T-helper 2 cell treated with Interferon-gamma antibody and Interleukin-4, amounts not matched to agents 100 ng/mL and 5 ng/mL, for 36 hours (primary cell): Measurements from ENCODE around the gene TUBGCP5. TPM values are rescaled to one million over a fixed set of nuclear protein-coding genes. Genes with fewer than 3 reads are reported as not detected.

Source experiments
- intact Hi-C: fragments of 100-400 bp; cut with micrococcal nuclease; formaldehyde crosslinking; loops from one replicate; pipeline ENCODE4 v1.15.1; 2023
- total RNA-seq: library from RNA; stranded (reverse); gene quantifications from 2 replicates; pipeline ENCODE4 v1.2.3, GENCODE V29; 2022

TUBGCP5 gene
- total RNA-seq, 1 donor from 2014 or later: 23.4 TPM

DNA sequence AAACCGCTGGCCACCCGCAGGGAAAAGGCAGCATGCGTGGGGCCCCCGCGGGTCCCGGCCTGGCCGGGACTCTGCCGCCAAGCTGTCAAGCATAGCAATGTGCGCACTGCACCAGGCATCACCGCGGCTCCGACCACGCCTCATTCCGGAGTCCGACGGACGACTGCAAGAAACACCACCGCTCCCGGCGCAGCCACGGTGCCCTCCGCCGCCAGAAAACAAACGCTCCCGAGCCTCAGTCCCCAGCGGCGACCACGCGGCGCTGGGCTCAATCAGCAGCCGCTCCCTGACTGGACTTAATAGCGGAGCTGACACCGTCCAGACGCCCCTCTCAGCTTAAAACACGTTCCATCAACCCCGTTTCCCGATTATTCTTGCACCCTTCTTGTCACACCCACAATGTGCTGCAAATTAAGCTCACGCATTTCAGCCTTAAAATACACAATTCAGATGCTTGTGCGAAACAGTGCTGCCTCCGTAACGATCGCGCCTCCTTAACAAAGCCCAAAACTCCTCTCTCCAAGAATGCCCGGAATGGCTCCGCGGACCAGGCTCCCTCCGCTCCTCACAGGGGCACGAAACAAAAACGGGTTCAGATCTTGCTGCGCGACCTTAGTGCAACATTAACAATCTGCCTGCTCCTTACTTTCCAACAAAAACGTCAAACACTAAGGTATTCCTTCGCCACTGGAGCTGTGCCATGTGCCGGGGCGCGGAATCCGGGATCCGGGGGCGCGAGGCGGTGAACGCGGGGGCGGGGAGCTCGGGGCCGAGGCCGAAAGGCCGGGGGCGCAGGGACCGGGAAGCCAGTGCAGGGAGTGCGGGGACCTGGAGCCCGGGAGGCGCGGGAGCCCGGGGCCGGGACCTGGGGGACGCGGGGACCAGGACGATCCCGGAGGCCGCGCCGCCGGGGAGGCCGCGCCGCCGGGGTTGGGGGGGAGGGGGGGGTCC lies 59.9 kb downstream of the TUBGCP5 start:
- intact Hi-C loops: no loop called here

- intact Hi-C loops: no loop called here
Observed at GRCh38 chr15:22978691-22979237, 60.6 kb downstream of the TUBGCP5 start.

DNA sequence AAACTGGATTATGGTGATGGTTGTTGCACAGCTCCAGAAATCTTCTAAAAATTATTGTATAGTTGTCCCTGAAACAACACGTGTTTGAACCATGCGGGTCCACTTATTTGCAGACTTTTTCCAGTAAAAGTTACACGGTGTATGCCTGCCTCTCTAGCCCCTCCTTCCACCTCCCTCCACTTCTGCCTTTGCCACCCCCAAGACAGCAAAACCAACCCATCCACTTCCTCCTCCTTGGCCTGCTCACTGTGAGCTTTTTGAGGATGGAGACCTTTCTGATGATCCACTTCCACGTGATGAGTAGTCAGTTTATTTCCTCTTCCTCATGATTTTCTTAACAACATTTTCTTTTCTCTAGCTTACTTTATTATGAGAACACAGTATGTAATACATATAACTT lies 64.6 kb downstream of the TUBGCP5 start:
- intact Hi-C loops: no loop called here

GRCh38 chr15:22973987-22974386 lies 65.4 kb downstream of the TUBGCP5 start:
- intact Hi-C loops: no loop called here

GRCh38 chr15:22973286-22973685 lies 66.1 kb downstream of the TUBGCP5 start:
- intact Hi-C loops: no loop called here

DNA sequence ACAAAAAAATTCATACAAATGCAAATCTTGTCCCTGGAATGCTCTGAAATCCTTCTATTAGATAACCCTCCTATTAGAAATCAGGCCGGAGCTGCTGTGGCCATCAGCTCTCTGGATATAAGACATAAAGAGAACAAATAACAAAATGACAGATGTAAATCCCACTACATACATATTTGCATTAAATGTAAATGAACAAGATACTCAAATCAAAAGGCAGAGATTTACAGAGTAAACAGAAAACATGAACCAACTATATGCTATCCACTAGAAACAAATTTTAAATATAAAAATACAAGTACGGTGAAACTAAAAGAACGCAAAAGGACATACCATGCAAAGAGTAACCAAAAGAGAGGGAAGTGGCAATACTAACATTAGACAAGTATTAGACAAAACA lies 69.9 kb downstream of the TUBGCP5 start:
- intact Hi-C loops: no loop called here

DNA sequence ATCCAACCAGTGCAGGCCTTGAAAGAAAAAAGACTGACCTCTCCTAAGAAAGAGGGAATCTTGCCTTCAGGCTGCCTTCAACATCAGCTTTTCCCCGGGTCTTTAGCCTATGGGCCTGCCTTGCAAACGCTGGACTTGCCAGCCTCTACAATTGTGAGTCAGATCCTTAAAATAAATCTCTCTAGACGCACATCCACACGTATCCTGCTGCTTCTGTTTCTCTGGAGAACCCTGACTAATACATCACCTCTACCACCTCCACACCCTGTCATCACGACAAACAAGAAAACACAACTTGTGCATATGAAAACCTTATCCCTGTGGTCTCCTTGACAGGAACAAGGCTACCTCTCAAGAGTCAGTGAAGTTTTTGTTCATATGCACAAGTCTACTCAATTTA lies 71.0 kb downstream of the TUBGCP5 start:
- intact Hi-C loops: no loop called here

DNA sequence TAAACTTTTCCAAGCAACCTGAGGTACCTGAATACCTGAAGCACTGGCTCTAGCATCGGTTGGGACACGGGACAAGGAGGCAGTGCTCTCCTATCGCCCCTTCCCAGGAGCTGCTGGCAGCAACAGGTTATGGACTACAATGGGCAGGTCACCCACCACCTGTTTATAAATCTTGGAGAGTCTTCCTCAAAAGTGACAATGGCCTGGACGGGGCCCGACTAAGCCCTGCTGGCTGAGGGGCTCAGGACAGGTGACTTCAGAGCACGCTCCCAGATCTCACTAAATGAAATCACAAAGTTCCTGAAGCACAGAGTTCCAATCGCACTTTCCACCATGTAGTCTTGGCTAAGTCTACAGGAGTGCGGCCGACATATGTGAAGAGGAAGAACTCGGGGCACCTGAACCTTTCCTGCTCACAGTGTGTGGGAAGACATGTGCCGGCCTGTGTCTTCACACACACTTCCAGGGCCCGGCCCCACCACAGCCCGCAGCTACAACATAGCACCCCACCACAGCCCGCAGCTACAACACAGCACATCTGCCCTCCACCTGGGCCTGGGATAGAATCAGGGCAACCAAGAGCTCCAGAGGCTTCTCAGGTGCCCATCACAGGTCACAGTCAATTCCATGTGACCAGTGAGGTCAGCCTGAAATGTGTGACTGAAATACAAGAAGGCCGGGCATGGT lies 72.1 kb downstream of the TUBGCP5 start:
- intact Hi-C loops: no loop called here

GRCh38 chr15:22966321-22967083 lies 72.9 kb downstream of the TUBGCP5 start:
- intact Hi-C loops: no loop called here

DNA sequence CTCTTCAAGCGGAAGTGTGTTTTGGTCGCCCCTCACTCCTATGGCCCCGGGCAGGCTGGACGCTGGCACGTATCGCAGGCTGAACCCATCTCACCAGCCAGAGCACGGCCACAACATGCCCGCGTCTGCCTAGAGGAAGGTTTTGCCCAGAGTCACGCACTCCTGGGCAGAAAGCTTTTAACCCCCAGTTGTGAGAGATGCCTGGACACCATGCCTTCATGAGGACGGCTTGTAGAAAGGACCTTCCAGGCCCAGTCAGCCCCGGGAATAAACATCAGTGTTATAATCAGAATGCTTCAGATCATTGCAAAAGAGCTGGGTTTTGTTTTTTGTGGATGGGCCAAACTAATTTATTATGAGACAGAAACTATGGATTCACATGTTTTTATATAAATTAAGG lies 75.7 kb downstream of the TUBGCP5 start:
- intact Hi-C loops: no loop called here

GRCh38 chr15:22962611-22963010 lies 76.8 kb downstream of the TUBGCP5 start:
- intact Hi-C loops: no loop called here

DNA sequence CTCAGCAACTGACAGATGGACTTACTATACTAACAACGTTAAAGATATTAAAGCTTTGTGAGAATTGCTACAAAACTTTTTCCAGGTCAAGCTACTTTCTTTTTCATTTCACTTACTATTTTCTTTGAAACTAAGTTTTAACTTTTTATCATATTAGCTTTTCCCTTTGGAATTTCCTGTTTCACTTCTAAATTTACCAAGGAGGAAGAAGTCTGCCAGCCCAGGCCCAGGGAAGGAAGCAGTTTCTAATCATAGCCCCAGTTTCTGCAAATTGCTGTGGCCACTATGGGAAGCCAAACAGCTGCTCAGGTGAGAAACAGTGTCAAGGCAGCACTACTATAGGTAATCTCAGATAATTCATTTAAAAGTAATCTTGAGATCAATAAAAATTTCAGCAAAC lies 77.6 kb downstream of the TUBGCP5 start:
- intact Hi-C loops: no loop called here

GRCh38 chr15:22960556-22960955 lies 78.8 kb downstream of the TUBGCP5 start:
- intact Hi-C loops: no loop called here

- intact Hi-C loops: no loop called here
Observed at GRCh38 chr15:22960126-22960525, 79.2 kb downstream of the TUBGCP5 start.

GRCh38 chr15:22959321-22960101 lies 79.9 kb downstream of the TUBGCP5 start:
- intact Hi-C loops: no loop called here

GRCh38 chr15:22958487-22959280 lies 80.7 kb downstream of the TUBGCP5 start:
- intact Hi-C loops: no loop called here

- intact Hi-C loops: no loop called here
Observed at GRCh38 chr15:22956978-22957260, 82.5 kb downstream of the TUBGCP5 start.

DNA sequence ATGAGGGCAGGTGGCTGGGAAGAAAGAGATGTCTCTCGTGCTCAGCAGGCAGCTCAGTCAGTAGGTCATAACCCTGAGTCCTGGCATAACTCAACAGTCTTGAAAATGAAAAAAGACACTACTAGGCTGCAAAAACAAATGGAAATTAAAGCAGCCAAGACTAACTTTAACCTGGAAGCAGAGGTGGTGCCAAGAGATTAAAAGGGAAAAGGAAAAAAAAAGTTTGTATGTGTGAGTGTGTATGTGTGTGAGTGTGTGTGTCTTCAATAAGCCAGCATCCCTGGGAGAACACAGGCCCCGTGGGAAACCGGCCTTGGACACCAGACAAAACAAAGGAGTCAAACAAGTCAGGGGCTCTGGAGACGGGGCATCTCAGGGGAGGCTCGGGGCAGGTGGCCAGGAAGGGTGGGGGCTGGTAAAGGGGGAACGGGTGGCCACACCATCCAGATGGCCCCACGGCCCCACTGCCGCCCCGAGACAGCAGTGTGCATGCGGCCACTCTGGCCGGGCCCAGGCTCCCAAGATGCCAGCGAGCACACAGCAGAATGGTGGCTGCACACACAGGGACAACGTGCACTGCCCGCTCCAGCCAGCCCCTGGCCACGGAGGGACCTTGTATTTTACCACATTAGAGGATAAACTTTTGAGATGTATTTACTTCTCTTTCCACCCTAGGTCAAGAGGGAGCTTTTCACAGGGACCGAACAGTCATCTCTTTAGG lies 83.0 kb downstream of the TUBGCP5 start:
- intact Hi-C loops: no loop called here

DNA sequence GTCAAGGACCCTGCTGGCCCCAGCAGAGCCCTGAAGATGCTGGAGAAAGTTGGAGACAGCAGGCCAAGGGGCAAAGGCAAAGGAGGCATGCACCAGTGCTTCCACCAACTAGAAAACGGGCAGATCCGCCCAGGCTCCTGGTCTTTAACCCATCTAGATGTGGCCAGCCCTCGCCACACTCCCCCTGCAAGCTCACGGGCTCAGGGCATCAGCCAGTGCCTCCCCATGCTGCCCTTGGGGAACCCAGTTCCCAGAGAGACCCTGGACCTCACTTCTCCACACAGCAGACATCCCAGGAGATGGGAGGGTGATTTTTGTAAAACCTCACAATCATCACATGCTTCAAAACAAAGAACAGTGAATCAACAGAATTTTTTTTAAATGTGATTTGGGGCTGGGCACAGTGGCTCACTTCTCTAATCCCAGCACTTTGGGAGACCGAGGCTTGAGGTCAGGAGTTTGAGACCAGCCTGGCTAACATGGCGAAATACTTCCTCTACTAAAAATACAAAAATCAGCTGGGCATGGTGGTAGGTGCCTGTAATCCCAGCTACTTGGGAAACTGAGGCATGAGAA lies 83.7 kb downstream of the TUBGCP5 start:
- intact Hi-C loops: no loop called here
